GM10266 (cell line): ENCODE data around the gene LMF2.

Source experiments
- DNase-seq: peaks from one replicate; pipeline ENCODE4 v3.0.0; 2012; ENCODE audit errors: extremely low spot score
- CTCF ChIP-seq: IDR thresholded peaks from 2 replicates; pipeline ENCODE4 v1.5.1; 2012; ENCODE audit warnings: mild to moderate bottlenecking, low read depth; ENCODE audit not compliant: control insufficient read depth, insufficient read depth; ENCODE audit errors: missing control alignments

Gene LMF2

GRCh38 chr22:50481440-50482106 is 25.9 kb downstream of the LMF2 start, which contains the start of gene ADM2:
Gene ADM2 (plus strand): TSS chr22:50481543. CDS start chr22:50481848, 305 bp downstream.
- peak; percentile 84 for DNase-seq
- TF ChIP-seq CTCF: no peak

- DNase-seq: no peak
- TF ChIP-seq CTCF: no peak
These were observed 26.5 kb downstream of the LMF2 start for GRCh38 chr22:50481045-50481439.

- TF ChIP-seq CTCF: no peak
- DNase-seq: no peak
These were observed 27.8 kb downstream of the LMF2 start for GRCh38 chr22:50479721-50480120.

GRCh38 chr22:50477923-50478322 is 29.6 kb downstream of the LMF2 start:
- TF ChIP-seq CTCF: no peak
- DNase-seq: no peak

GRCh38 chr22:50476868-50477267 is 30.6 kb downstream of the LMF2 start:
- no peak for DNase-seq
- TF ChIP-seq CTCF: no peak

- no peak for TF ChIP-seq CTCF
- DNase-seq: no peak
These were observed 31.9 kb downstream of the LMF2 start for GRCh38 chr22:50475652-50476002.

GRCh38 chr22:50474710-50475651 is 32.5 kb downstream of the LMF2 start, which contains the start of gene SBF1:
Gene SBF1 (minus strand): TSS chr22:50475035. CDS start chr22:50474840, 195 bp downstream.
- peak; percentile 100 for DNase-seq
- TF ChIP-seq CTCF: no peak
